ENCODE data around the gene NAPSA.

Gene NAPSA

GRCh38 chr19:50376166-50377050, 11.0 kb upstream of the NAPSA start, which contains the start of gene NR1H2:
Gene NR1H2, plus strand, starts transcription at chr19:50376457. Its CDS starts 1,149 bp downstream, at chr19:50377606.
- peaks cover 2% of the 10 kb centered on the region; the same call in 1 of the 2 replicates for H3F3A ChIP-seq (ENCODE audit: insufficient read depth, low read length)
- H3K27ac ChIP-seq (ENCODE audit: low read length): peak within 1 kb of the TSS; percentile 98
- peak within 1 kb of the TSS; percentile 75 for H2AFZ ChIP-seq (ENCODE audit: low read length)
- peak; percentile 99 for DNase-seq
- no peaks in the 10 kb centered on the region for H3K27me3 ChIP-seq (replicated peaks; ENCODE audit: insufficient read depth, low read length)
- peak within 1 kb of the TSS; percentile 42 for H3K4me2 ChIP-seq (ENCODE audit: low read depth, low read length)
- peaks cover 5% of the 10 kb centered on the region; the same call in 1 of the 2 replicates for H3K36me3 ChIP-seq (replicated peaks; ENCODE audit: insufficient read depth, low read length)
- no peaks in the 10 kb centered on the region for H3K4me1 ChIP-seq (ENCODE audit: low read length)
- peak within 1 kb of the TSS; percentile 98 for H3K9ac ChIP-seq (ENCODE audit: low read length)
- peaks cover 3% of the 10 kb centered on the region; the same call in 1 of the 2 replicates for H4K20me1 ChIP-seq (ENCODE audit: insufficient read depth, low read length)
- H3K9me3 ChIP-seq (replicated peaks; ENCODE audit: insufficient read depth, low read length): no peaks in the 10 kb centered on the region
- peaks cover 12% of the 10 kb centered on the region for H3K79me2 ChIP-seq (ENCODE audit: low read length)
- peak within 1 kb of the TSS; percentile 91 for H3K4me3 ChIP-seq (ENCODE audit: low read length)
- no peaks in the 10 kb centered on the region for H3K9me2 ChIP-seq (replicated peaks; ENCODE audit: insufficient read depth, low read length)
- no peak for TF ChIP-seq EZH2phosphoT487 (IDR thresholded peaks at IDR 0.05; ENCODE audit: low read length)

GRCh38 chr19:50371914-50372475, 6.6 kb upstream of the NAPSA start:
- H3K36me3 ChIP-seq (replicated peaks; ENCODE audit: insufficient read depth, low read length): no peaks in the 10 kb centered on the region
- no peaks in the 10 kb centered on the region for H4K20me1 ChIP-seq (ENCODE audit: insufficient read depth, low read length)
- no peak overlapping the region for H3K4me3 ChIP-seq (ENCODE audit: low read length)
- no peak overlapping the region for H2AFZ ChIP-seq (ENCODE audit: low read length)
- peaks cover 6% of the 10 kb centered on the region for H3K27me3 ChIP-seq (replicated peaks; ENCODE audit: insufficient read depth, low read length)
- no peaks in the 10 kb centered on the region for H3K9me3 ChIP-seq (replicated peaks; ENCODE audit: insufficient read depth, low read length)
- no peak for TF ChIP-seq EZH2 (optimal IDR thresholded peaks at IDR 0.05; ENCODE audit: low read depth, low read length)
- TF ChIP-seq EZH2phosphoT487 (IDR thresholded peaks at IDR 0.05; ENCODE audit: low read length): no peak
- TF ChIP-seq CTCF (IDR thresholded peaks at IDR 0.05; ENCODE audit: low read length): no peak
- H3K4me2 ChIP-seq (ENCODE audit: low read depth, low read length): no peak overlapping the region
- H3F3A ChIP-seq (ENCODE audit: insufficient read depth, low read length): 0 out of 2 replicates have a peak, but pooled peaks cover 2% of the 10 kb centered on the region
- H3K27ac ChIP-seq (ENCODE audit: low read length): no peak overlapping the region
- H3K9me2 ChIP-seq (replicated peaks; ENCODE audit: insufficient read depth, low read length): no peaks in the 10 kb centered on the region
- no peak for DNase-seq
- H3K79me2 ChIP-seq (ENCODE audit: low read length): peaks cover under 1% of the 10 kb centered on the region; the same call in 1 of the 2 replicates
- no peak overlapping the region for H3K9ac ChIP-seq (ENCODE audit: low read length)
- H3K4me1 ChIP-seq (ENCODE audit: low read length): no peaks in the 10 kb centered on the region

DNA sequence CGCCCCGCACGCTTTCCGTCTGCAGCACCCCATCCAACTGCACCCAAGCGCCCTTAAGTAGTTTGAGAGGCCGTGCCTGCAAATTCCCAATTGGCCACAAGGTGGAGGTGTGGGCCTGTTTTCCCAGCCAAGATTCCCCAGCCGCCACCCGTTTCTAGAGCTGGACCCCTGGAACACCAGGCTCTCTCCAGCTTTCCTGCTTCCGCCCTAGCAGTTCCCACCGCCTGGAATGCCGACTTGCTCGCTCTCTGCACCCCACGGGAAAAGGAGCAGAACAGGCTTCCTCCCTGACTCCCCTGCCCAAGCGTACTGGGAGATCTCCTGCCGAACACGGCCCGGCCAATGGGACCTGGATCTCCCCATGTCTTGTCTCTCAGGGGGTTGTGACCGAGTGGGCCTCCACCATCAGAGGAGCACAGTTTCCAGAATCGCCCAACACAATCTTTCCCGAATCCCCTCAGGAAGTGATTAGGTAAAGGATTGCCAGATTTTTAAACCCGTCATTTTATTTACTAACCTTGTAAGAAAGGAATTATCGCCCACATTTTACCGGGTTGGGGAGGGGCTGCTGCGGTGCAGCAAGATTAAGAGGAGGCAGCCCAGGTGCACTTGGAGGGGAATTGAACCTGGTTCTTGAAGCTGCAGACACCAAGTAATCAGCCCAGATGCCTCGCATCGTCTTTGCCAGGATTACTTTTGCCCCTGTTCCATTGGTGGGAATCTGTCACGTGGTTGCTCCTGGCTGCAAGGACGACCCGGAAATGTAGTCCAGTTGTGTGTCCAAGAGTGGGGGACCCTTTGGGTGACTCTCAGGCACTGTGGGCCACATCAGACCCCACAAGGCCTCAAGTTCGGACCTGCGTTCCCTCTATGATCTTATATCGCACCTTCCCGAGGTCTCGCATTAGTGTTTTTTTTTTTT, 3.5 kb upstream of the NAPSA start:
- Histone ChIP-seq H3K79me2 (ENCODE audit: low read length) (no peaks in the 10 kb centered on the region), H3K9ac (ENCODE audit: low read length) (peak overlapping the region; percentile 50; the same call in 1 of the 2 replicates), H3K27me3 (replicated peaks; ENCODE audit: insufficient read depth, low read length) (peaks cover 24% of the 10 kb centered on the region), H2AFZ (ENCODE audit: low read length) (peak overlapping the region; percentile 74), H3K9me2 (replicated peaks; ENCODE audit: insufficient read depth, low read length) (no peaks in the 10 kb centered on the region), H3K4me3 (ENCODE audit: low read length) (peak overlapping the region; percentile 57), H3K36me3 (replicated peaks; ENCODE audit: insufficient read depth, low read length) (no peaks in the 10 kb centered on the region), H3F3A (ENCODE audit: insufficient read depth, low read length) (no peaks in the 10 kb centered on the region), H3K9me3 (replicated peaks; ENCODE audit: insufficient read depth, low read length) (no peaks in the 10 kb centered on the region), H3K4me2 (ENCODE audit: low read depth, low read length) (peak overlapping the region; percentile 73), H3K27ac (ENCODE audit: low read length) (no peak overlapping the region), H3K4me1 (ENCODE audit: low read length) (peaks cover 5% of the 10 kb centered on the region; the same call in 1 of the 2 replicates), H4K20me1 (ENCODE audit: insufficient read depth, low read length) (no peaks in the 10 kb centered on the region)
- TF ChIP-seq EZH2phosphoT487 (IDR thresholded peaks at IDR 0.05; ENCODE audit: low read length) (no peak), CTCF (IDR thresholded peaks at IDR 0.05; ENCODE audit: low read length) (peak; percentile 81)
- DNase-seq: peak; percentile 76

All from MM.1S (cell line).